ENCODE results near the gene LSAMP.

Gene LSAMP

DNA sequence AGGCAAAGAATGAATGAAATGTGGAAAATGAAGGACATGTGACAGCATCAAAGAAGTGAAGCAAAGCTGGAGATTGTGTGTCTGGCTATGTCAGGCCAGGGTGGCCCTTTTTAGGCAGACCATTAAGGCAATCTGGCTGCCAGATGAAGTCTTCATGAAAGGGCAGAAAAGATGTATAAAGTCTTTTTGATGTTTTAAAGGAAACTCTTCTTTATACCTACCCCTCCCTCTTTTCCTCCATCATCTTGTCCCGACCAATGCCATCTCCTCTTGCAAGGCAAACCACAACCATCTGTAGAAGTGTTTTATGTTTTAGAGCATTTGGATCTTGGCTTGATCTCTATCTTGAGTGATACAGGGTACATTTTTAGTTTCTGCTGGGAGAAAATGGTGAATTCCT, 259.2 kb downstream of the LSAMP start:
- Mint-ChIP-seq H3K9me3 (no peaks in the 10 kb centered on the region), H3K27ac (no peak overlapping the region), H3K36me3 (ENCODE audit: low read depth) (no peaks in the 10 kb centered on the region), H3K4me1 (no peaks in the 10 kb centered on the region), H3K4me3 (no peak overlapping the region), H3K27me3 (no peaks in the 10 kb centered on the region)
- no peak for ATAC-seq
- no peak for DNase-seq

DNA sequence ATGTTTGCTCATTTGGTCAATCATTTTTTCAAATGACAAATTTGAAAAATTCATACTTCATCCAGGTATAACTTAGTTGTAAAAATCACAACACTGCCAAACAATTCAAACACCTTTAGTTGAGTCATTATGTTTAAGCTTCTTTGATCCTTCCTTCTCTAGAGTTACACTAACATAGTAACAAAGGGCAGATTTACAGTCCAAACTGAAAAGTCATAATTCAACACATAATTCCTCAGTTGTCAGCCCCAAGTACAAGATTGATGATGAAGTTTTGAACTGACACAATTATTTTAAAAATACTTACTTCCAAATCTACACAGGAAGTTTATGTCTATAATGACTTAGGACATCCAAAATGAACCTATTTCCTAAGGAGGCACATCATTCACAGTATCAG, 264.1 kb downstream of the LSAMP start:
- no peaks in the 10 kb centered on the region for H3K4me1 Mint-ChIP-seq
- H3K27me3 Mint-ChIP-seq: no peaks in the 10 kb centered on the region
- H3K36me3 Mint-ChIP-seq (ENCODE audit: low read depth): no peaks in the 10 kb centered on the region
- H3K4me3 Mint-ChIP-seq: no peak overlapping the region
- H3K27ac Mint-ChIP-seq: no peak overlapping the region
- H3K9me3 Mint-ChIP-seq: no peaks in the 10 kb centered on the region
- DNase-seq (no peak), ATAC-seq (no peak)

DNA sequence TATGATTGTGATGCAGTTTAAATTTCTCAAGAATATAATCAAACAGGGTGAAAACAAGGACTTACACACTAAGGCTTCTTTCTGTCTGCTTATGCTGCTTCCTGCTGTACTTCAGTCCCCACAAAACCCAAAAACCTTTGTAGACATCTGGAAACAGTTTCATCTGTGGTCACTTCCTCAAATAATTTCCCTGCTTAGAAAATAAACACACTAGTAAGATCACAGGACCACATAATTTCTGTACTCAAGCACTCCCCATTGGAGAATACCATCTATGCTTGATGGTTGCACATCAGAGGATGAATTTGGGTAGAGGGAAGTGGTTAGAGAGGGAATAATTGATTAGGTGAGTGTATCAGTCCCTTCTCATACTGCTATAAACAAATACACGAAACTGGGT, 266.2 kb downstream of the LSAMP start:
- DNase-seq (no peak), ATAC-seq (no peak)
- H3K27ac Mint-ChIP-seq: no peak overlapping the region
- no peak overlapping the region for H3K4me3 Mint-ChIP-seq
- H3K4me1 Mint-ChIP-seq: no peaks in the 10 kb centered on the region
- H3K27me3 Mint-ChIP-seq: no peaks in the 10 kb centered on the region
- no peaks in the 10 kb centered on the region for H3K36me3 Mint-ChIP-seq (ENCODE audit: low read depth)
- no peaks in the 10 kb centered on the region for H3K9me3 Mint-ChIP-seq

DNA sequence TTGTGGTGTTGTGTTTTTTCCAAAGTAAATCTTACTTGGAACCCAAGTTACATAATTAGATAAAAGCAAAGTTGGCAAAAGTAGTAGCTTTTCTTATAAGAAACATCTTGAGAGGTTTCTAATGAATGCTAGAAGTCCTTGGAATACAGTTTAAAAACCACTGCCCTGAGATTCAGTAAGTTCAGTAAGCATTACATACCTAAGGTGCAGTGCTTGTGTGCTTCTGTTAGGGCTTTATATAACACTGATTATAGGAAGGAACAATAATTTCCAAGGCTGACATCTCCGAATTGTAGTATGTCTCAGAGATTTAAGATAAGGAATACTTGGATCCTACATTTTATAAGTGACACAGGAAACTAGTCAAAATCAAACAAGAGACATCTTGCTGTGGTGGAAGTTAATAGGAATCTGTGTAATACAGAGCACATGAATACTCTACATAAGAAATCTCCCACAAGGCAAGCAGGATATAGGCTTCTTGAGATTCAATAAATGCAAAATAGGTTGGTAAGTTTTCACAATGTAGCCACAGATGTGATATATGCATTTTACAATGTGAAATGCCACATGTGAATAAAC, 268.2 kb downstream of the LSAMP start:
- H3K4me3 Mint-ChIP-seq: no peak overlapping the region
- H3K36me3 Mint-ChIP-seq (ENCODE audit: low read depth): no peaks in the 10 kb centered on the region
- H3K27me3 Mint-ChIP-seq: no peaks in the 10 kb centered on the region
- no peaks in the 10 kb centered on the region for H3K9me3 Mint-ChIP-seq
- DNase-seq: no peak
- H3K4me1 Mint-ChIP-seq: no peaks in the 10 kb centered on the region
- ATAC-seq: no peak
- H3K27ac Mint-ChIP-seq: no peak overlapping the region

DNA sequence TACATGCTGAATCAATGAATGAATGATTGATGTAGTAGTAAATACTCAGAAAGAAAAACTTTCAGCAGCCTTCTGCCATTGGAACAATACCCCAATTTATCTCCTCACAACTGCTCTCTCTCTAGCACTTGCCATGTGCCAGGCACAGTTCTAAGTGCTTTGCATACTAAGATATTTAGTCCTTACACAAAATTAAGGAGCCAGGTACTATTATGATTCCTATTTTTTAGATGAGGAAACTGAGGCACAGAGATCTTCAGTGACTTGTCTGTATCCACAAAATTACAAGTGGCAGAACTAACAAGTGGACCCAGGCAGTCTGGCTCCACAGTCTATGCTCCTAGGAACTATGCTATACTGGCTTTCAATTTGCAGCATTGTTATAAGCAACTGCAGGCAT, 279.2 kb downstream of the LSAMP start:
- DNase-seq: no peak
- Mint-ChIP-seq H3K27ac (no peak overlapping the region), H3K4me3 (no peak overlapping the region), H3K36me3 (ENCODE audit: low read depth) (no peaks in the 10 kb centered on the region), H3K27me3 (no peaks in the 10 kb centered on the region), H3K9me3 (no peaks in the 10 kb centered on the region), H3K4me1 (no peaks in the 10 kb centered on the region)
- ATAC-seq: no peak

DNA sequence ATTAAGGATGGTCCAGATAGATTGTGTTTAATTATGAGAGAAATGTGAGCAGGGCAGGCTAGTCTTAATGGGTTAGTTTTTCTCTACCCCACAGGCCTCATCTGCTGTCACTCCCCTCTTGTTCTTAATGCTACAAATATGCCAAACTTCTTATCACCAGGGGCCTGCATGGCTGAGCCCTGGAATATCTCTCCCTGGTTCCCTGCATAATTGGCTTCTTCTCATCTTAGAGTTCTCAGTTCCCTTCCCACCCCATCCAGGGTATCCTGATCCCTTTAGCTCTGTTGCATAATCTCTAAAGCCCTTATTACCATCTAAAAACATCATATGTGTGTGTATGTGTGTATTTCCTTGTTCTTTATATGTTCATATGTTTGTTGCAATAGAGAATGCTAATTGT, 279.6 kb downstream of the LSAMP start:
- DNase-seq (no peak), ATAC-seq (no peak)
- no peak overlapping the region for H3K27ac Mint-ChIP-seq
- H3K27me3 Mint-ChIP-seq: no peaks in the 10 kb centered on the region
- H3K36me3 Mint-ChIP-seq (ENCODE audit: low read depth): no peaks in the 10 kb centered on the region
- H3K4me3 Mint-ChIP-seq: no peak overlapping the region
- no peaks in the 10 kb centered on the region for H3K4me1 Mint-ChIP-seq
- no peaks in the 10 kb centered on the region for H3K9me3 Mint-ChIP-seq

DNA sequence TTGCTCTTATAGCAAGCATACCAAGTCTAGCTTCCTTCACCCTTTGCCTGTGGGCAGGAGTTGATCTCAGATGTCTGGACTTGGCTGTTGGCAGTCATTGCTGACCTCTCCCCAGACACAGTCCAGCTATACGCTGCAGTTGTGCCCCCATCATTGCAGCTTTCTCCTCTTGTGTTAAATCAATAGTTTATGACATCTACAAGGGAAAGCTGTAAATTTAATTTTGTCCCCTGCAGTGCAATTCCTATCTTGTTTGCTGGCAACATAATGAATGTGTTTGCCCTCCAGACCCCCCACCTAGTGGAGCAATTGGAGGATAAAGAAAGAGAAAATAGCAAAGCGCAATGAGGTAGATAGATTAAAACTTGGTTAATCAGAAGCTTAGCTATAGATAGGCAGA, 280.2 kb downstream of the LSAMP start:
- Mint-ChIP-seq H3K27me3 (no peaks in the 10 kb centered on the region), H3K9me3 (no peaks in the 10 kb centered on the region), H3K4me3 (no peak overlapping the region), H3K27ac (no peak overlapping the region), H3K36me3 (ENCODE audit: low read depth) (no peaks in the 10 kb centered on the region), H3K4me1 (no peaks in the 10 kb centered on the region)
- DNase-seq (no peak), ATAC-seq (no peak)

DNA sequence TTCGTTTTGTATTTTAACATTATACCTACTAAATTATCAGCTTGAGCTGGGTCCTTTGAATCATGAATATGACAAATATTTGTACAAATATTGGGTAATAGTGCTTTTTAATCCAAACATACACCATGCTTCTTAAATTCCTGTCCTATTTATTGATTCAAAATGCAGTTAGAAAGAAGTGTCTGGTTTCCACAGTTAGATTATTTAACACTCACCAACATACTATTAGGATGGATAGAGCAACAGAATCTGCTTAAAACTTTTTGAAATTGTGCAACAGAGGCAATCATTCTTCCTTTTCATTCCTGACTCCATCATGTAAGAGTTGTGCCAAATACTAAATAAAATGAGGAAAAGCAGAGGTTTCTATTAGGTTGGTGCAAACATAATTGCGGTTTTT, 281.2 kb downstream of the LSAMP start:
- ATAC-seq: no peak
- Mint-ChIP-seq H3K9me3 (peaks cover 4% of the 10 kb centered on the region), H3K27me3 (no peaks in the 10 kb centered on the region), H3K27ac (no peak overlapping the region), H3K4me1 (no peaks in the 10 kb centered on the region), H3K36me3 (ENCODE audit: low read depth) (no peaks in the 10 kb centered on the region), H3K4me3 (no peak overlapping the region)
- no peak for DNase-seq

DNA sequence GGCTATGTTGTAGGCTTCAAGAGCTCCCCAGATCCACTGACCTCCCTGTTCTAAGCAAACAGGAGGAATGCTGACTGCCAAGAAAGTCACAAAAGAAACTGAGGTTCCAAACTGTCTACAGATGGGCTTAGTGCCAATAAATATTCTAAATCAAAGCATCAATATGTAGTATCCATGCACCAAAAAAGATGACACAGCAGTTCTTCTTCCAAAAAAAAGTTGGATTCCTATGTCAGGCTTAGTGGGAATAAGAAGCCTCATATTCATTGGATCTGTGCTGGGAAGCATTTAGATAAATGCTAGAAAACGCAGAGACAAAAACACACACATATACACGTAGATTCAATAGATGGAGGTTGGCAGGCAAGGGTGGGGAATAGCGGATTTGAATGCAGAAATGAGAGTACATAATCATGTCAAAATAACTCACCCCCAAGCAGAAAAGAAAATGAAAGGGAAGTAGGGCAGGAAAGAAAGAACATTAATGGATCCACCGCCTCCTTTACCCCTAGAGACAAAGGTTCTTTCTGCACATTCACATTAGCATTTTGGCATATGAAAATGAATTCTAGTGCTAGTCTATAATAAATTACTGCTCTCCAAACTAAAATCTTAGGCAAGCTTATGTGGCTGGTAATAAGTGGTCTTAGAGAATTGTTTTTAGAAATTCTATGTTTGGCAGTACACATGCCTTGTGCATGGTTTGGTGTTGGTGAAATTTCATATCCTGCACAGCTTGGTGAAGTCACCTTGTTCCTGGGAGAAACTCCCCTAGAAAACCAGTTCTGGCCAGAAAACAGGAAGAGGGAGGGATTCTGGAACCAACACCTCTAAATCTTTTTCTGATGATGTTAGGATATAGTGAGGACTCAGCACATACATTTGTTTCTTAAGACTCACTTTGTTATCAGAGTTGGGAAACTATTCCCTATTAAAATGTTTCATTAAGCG, 283.4 kb downstream of the LSAMP start:
- DNase-seq: no peak
- Mint-ChIP-seq H3K27me3 (no peaks in the 10 kb centered on the region), H3K4me1 (no peaks in the 10 kb centered on the region), H3K27ac (no peak overlapping the region), H3K36me3 (ENCODE audit: low read depth) (no peaks in the 10 kb centered on the region), H3K4me3 (no peak overlapping the region), H3K9me3 (peaks cover 4% of the 10 kb centered on the region)
- ATAC-seq: no peak

DNA sequence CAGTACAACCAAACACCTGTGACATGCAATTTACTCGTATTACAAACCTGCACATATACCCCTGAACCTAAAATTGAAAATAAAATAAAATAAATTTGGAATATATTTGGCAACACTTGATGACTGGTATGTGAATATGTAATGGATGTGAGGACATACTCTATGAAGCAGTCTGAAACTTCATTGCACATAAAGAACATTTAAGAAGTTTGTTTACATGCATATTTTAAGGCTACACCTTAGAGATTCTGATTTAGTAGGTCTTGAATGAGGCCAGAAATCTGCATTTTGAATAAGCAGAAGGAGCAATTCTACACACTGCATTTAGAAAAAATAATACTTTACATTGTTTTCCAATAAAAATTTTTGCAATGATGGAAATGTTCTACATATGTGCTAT, 284.7 kb downstream of the LSAMP start:
- Mint-ChIP-seq H3K27me3 (no peaks in the 10 kb centered on the region), H3K36me3 (ENCODE audit: low read depth) (no peaks in the 10 kb centered on the region), H3K4me3 (no peak overlapping the region), H3K9me3 (peaks cover 4% of the 10 kb centered on the region), H3K4me1 (no peaks in the 10 kb centered on the region), H3K27ac (no peak overlapping the region)
- DNase-seq (no peak), ATAC-seq (no peak)

DNA sequence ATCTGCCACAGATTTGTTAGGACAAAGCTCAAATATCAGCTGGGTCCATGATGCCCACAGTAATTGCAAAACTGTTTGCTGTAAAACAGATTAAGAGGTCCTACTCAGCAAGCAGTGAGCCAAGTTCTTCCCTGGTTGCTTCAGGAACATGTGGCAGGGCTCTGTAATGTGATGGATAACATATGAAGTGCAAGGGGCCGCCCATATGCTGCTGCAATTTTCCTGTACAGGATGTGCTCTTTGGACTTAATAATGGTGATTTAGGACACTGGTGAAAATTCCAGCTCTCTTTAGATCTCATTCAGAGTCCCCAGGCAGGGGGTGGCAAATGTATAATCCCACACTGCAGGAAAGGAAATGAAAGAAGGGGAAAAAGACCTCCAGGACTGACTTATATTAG, 289.4 kb downstream of the LSAMP start:
- no peaks in the 10 kb centered on the region for H3K27me3 Mint-ChIP-seq
- H3K9me3 Mint-ChIP-seq: peaks cover 4% of the 10 kb centered on the region
- no peaks in the 10 kb centered on the region for H3K36me3 Mint-ChIP-seq (ENCODE audit: low read depth)
- H3K27ac Mint-ChIP-seq: no peak overlapping the region
- no peak overlapping the region for H3K4me3 Mint-ChIP-seq
- DNase-seq (no peak), ATAC-seq (no peak)
- no peaks in the 10 kb centered on the region for H3K4me1 Mint-ChIP-seq

DNA sequence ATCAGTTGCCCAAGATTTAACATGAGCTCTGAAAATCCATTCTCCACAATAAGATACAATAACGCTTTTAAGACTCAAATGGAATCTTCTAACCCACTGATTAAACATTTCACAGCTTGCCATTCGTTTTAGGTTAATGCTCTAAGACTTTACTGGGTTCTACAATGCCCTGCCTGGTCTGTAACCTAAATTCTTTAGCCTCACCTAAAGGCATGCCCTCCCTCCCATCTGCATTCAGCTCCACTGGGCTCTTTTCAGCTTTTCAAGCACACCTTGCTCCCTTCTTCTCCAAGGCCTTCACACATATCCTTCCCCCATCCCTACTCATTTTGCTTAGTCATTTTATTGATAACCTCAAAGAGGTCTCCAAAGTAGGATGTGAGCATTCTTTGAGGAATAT, 290.9 kb downstream of the LSAMP start:
- Mint-ChIP-seq H3K4me3 (no peak overlapping the region), H3K36me3 (ENCODE audit: low read depth) (no peaks in the 10 kb centered on the region), H3K9me3 (no peaks in the 10 kb centered on the region), H3K4me1 (no peaks in the 10 kb centered on the region), H3K27ac (no peak overlapping the region), H3K27me3 (no peaks in the 10 kb centered on the region)
- no peak for ATAC-seq
- DNase-seq: no peak

DNA sequence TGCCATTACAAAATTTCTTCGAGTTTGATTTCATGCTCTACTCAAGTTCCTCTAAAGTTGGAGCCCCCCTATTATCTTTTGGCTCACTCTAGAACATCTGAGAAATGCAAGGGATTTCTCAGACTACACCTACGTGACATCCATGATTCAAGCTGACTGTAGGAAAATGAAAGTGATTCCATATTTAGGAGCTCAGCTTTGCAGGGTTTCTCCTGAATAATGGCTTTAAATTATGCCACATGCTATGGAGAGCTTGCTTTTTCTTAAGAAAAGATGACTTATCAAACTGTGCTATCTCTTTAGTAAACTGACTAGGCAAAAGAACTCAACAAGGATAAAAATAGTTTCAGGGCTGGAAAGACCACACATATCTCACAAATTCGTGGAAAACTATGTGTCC, 292.1 kb downstream of the LSAMP start:
- H3K4me1 Mint-ChIP-seq: no peaks in the 10 kb centered on the region
- DNase-seq (no peak), ATAC-seq (no peak)
- H3K27me3 Mint-ChIP-seq: no peaks in the 10 kb centered on the region
- H3K9me3 Mint-ChIP-seq: no peaks in the 10 kb centered on the region
- no peak overlapping the region for H3K4me3 Mint-ChIP-seq
- H3K27ac Mint-ChIP-seq: no peak overlapping the region
- no peaks in the 10 kb centered on the region for H3K36me3 Mint-ChIP-seq (ENCODE audit: low read depth)

DNA sequence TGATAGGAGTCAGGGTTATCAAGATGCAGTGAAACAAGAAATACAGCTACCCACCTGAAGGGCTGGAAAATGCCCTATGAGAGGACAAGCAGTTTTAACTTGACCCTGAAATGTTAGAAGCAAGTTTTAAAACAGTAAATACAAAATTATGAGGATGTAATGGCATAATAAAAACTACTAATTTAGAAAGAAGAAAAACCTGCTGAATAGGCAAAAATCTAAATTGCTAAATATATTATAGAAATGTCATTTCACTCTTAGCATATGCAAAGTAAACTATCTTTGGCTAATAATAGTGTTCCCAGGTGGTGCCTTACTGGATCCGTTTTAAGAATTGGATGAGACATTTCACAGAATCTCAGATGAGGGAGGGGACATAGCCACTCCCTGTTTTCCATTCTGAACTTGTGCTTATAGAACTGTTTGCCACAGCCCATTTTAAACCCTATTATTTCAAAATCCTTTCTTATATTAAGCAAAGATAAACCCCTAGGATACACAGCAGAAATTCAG, 294.6 kb downstream of the LSAMP start:
- ATAC-seq (no peak), DNase-seq (no peak)
- H3K4me3 Mint-ChIP-seq: no peak overlapping the region
- H3K27me3 Mint-ChIP-seq: no peaks in the 10 kb centered on the region
- peaks cover 14% of the 10 kb centered on the region for H3K9me3 Mint-ChIP-seq
- H3K4me1 Mint-ChIP-seq: no peaks in the 10 kb centered on the region
- no peaks in the 10 kb centered on the region for H3K36me3 Mint-ChIP-seq (ENCODE audit: low read depth)
- no peak overlapping the region for H3K27ac Mint-ChIP-seq

Measured in activated naive CD8-positive, alpha-beta T cell treated with anti-CD3 and anti-CD28 coated beads, Interleukin-2, amount 50 U/mL, for 24 hours (primary cell).